HepG2 (cell line): ENCODE measurements around the gene FKBP9. TPM values are rescaled to one million over a fixed set of nuclear protein-coding genes. Genes with fewer than 3 reads are reported as not detected.

Source experiments
- ATRX ChIP-seq: sonication (generic); formaldehyde crosslinking; IDR thresholded peaks from 2 replicates; pipeline ENCODE4 v1.4.0; 2020; ENCODE audit warnings: missing genetic modification reagents, borderline replicate concordance
- CCDC6 ChIP-seq: sonication (generic); formaldehyde crosslinking; IDR thresholded peaks from 2 replicates; pipeline ENCODE4 v1.8.1; 2022; ENCODE audit warnings: mild to moderate bottlenecking, missing genetic modification reagents, moderate library complexity
- CEBPG ChIP-seq: IDR thresholded peaks from 2 replicates; pipeline ENCODE4 v1.6.1; 2016
- HOMEZ ChIP-seq: IDR thresholded peaks from 2 replicates; pipeline ENCODE4 v1.6.1; 2016; ENCODE audit warnings: low read depth
- JUN ChIP-seq: sonication (generic); formaldehyde crosslinking; IDR thresholded peaks from 2 replicates; pipeline ENCODE4 v1.4.0; 2020; ENCODE audit warnings: mild to moderate bottlenecking, missing genetic modification reagents
- MAFG ChIP-seq: sonication (generic); formaldehyde crosslinking; IDR thresholded peaks from 2 replicates; pipeline ENCODE4 v1.5.1; 2020; ENCODE audit warnings: mild to moderate bottlenecking, missing genetic modification reagents
- MLXIP ChIP-seq: sonication (generic); formaldehyde crosslinking; IDR thresholded peaks from 2 replicates; pipeline ENCODE4 v1.9.0; 2021; ENCODE audit warnings: missing genetic modification reagents, borderline replicate concordance
- MZF1 ChIP-seq: sonication (generic); formaldehyde crosslinking; IDR thresholded peaks from 2 replicates; pipeline ENCODE4 v1.8.1; 2023; ENCODE audit warnings: mild to moderate bottlenecking, missing genetic modification reagents, borderline replicate concordance
- NCOR1 ChIP-seq: fragments of 200-600 bp; sonication (generic); IDR thresholded peaks from 2 replicates; pipeline ENCODE4 v1.7.0; 2017; ENCODE audit warnings: antibody characterized with exemption, low read length, borderline replicate concordance
- NKX3-1 ChIP-seq: sonication (generic); formaldehyde crosslinking; IDR thresholded peaks from 2 replicates; pipeline ENCODE4 v1.5.0; 2020; ENCODE audit warnings: missing genetic modification reagents
- NR3C1 ChIP-seq: sonication (generic); formaldehyde crosslinking; IDR thresholded peaks from 2 replicates; pipeline ENCODE4 v1.4.0; 2020; ENCODE audit warnings: missing genetic modification reagents
- RARA ChIP-seq: IDR thresholded peaks from 2 replicates; pipeline ENCODE4 v1.6.1; 2016; ENCODE audit warnings: missing genetic modification reagents, missing compliant biosample characterization
- RBAK ChIP-seq: sonication (generic); formaldehyde crosslinking; IDR thresholded peaks from 2 replicates; pipeline ENCODE4 v1.5.1; 2020; ENCODE audit warnings: mild to moderate bottlenecking, missing genetic modification reagents
- SAP130 ChIP-seq: IDR thresholded peaks from 2 replicates; pipeline ENCODE4 v1.6.1; 2016; ENCODE audit warnings: low read depth
- SMARCE1 ChIP-seq: fragments of 450-650 bp; IDR thresholded peaks from 2 replicates; pipeline ENCODE4 v1.6.1; 2017; ENCODE audit warnings: borderline replicate concordance
- SNAI1 ChIP-seq: sonication (generic); formaldehyde crosslinking; IDR thresholded peaks from 2 replicates; pipeline ENCODE4 v1.5.0; 2020; ENCODE audit warnings: mild to moderate bottlenecking, missing genetic modification reagents, borderline replicate concordance
- SPEN ChIP-seq: sonication (generic); formaldehyde crosslinking; IDR thresholded peaks from 2 replicates; pipeline ENCODE4 v1.5.1; 2020; ENCODE audit warnings: low read depth, mild to moderate bottlenecking, missing genetic modification reagents
- TP53 ChIP-seq: sonication (generic); formaldehyde crosslinking; conservative IDR thresholded peaks from 2 replicates; pipeline ENCODE4 v1.4.0; 2020; ENCODE audit warnings: missing genetic modification reagents
- YEATS2 ChIP-seq: sonication (generic); formaldehyde crosslinking; IDR thresholded peaks from 2 replicates; pipeline ENCODE4 v1.4.0; 2020; ENCODE audit warnings: missing genetic modification reagents, borderline replicate concordance
- ZC3H4 ChIP-seq: sonication (generic); formaldehyde crosslinking; IDR thresholded peaks from 2 replicates; pipeline ENCODE4 v1.4.0; 2020; ENCODE audit warnings: missing genetic modification reagents, borderline replicate concordance
- ZMYM2 ChIP-seq: sonication (generic); formaldehyde crosslinking; IDR thresholded peaks from 2 replicates; pipeline ENCODE4 v1.8.0; 2022; ENCODE audit warnings: mild to moderate bottlenecking, missing genetic modification reagents
- ZNF430 ChIP-seq: sonication (generic); formaldehyde crosslinking; IDR thresholded peaks from 2 replicates; pipeline ENCODE4 v1.9.0; 2021; ENCODE audit warnings: mild to moderate bottlenecking, missing genetic modification reagents
- ZNF7 ChIP-seq: IDR thresholded peaks from 2 replicates; pipeline ENCODE4 v1.6.1; 2016; ENCODE audit warnings: missing biosample characterization, missing genetic modification reagents
- ZNF720 ChIP-seq: sonication (generic); formaldehyde crosslinking; IDR thresholded peaks from 2 replicates; pipeline ENCODE4 v1.4.0; 2020; ENCODE audit warnings: missing genetic modification reagents
- ZNF780A ChIP-seq: sonication (generic); formaldehyde crosslinking; IDR thresholded peaks from 2 replicates; pipeline ENCODE4 v1.8.0; 2022; ENCODE audit warnings: mild to moderate bottlenecking, missing genetic modification reagents, moderate library complexity
- ZNF790 ChIP-seq: sonication (generic); formaldehyde crosslinking; IDR thresholded peaks from 2 replicates; pipeline ENCODE4 v1.8.0; 2022; ENCODE audit warnings: missing genetic modification reagents, mild to moderate bottlenecking, borderline replicate concordance
- ZNF83 ChIP-seq: sonication (generic); formaldehyde crosslinking; IDR thresholded peaks from 2 replicates; pipeline ENCODE4 v1.4.0; 2020; ENCODE audit warnings: missing genetic modification reagents, mild to moderate bottlenecking, borderline replicate concordance
- polyA plus RNA-seq, 8 experiments: library from polyadenylated mRNA; depleted of rRNA in 3 of 8; stranded (reverse) in 7 of 8; unstranded in 1 of 8; fragments of >200 nt; fragmentation: Illumina TruSeq in 4 of 8; extraction: Trizol in 4 of 8; gene quantifications; 2 replicates each; pipeline versions ENCODE4 v1.2.1 to v1.2.3, GENCODE V29; 2011 to 2016; ENCODE audit warnings: low read depth in 4 of 8, missing spikeins in 1 of 8, mixed read lengths in 1 of 8; ENCODE audit not compliant: insufficient read depth in 1 of 8
- total RNA-seq, 5 experiments: library from RNA; depleted of rRNA; stranded (reverse); fragments of >200 nt; fragmentation: Illumina TruSeq; extraction: Trizol; gene quantifications; 2 replicates each; pipeline ENCODE4 v1.2.3, GENCODE V29; 2016; ENCODE audit warnings: low read depth in 1 of 5

FKBP9 gene
- total and polyA plus RNA-seq, 2 of the 13 experiments (the other 11 are each of a cell fraction or from before 2014, with no cell fraction given), result 34.0 to 41.5 TPM

DNA sequence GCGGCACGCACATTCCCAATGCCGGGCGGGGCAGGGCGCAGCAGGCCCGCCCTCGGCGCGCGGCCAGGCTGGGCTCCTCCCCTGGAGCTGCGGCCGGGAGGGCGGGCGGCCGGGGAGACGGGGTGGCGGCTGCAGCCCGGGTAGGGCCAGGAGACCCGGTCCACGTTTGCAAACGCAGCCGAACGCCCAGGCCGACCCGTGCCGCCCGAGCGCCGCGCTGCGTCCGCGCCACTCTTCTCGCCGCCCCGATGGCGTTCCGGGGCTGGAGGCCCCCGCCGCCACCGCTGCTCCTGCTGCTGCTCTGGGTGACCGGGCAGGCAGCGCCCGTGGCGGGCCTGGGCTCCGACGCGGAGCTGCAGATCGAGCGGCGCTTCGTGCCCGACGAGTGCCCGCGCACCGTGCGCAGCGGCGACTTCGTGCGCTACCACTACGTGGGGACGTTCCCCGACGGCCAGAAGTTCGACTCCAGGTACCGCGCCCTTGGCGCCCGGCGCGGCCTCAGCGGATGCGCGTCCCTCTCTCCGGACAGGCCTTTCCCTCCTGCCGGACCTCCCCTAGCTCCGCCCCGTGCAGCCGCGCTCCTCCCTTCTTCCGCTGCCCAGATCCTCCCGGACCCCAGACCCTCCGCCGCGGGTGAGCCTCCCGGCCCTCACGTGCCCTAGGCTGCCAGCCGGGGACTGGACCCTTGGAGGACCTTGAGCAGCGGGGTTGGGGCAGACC, at the start of gene FKBP9 (continued):
- TF ChIP-seq JUN (CRISPR knock-in tag) (peak; percentile 25; the same call in 1 of the 2 replicates), ZMYM2 (peak; percentile 88), ZC3H4 (CRISPR knock-in tag) (no peak), ZNF790 (no peak; the same call in 1 of the 2 replicates), MZF1 (CRISPR knock-in tag) (no peak), ZNF7 (CRISPR knock-in tag) (no peak), SMARCE1 (no peak), NR3C1 (no peak), TP53 (no peak), MAFG (CRISPR knock-in tag) (no peak), HOMEZ (CRISPR knock-in tag) (0 out of 2 replicates have a peak, but pooled peaks have one; percentile 31), RARA (peak; percentile 30; the same call in 1 of the 2 replicates), ZNF780A (CRISPR knock-in tag) (peak; percentile 67; the same call in 1 of the 2 replicates), CCDC6 (CRISPR knock-in tag) (peak; percentile 97), NCOR1 (no peak), ZNF720 (no peak), SPEN (peak; percentile 78), YEATS2 (CRISPR knock-in tag) (peak; percentile 42; the same call in 1 of the 2 replicates), ZNF83 (CRISPR knock-in tag) (peak; percentile 93), CEBPG (CRISPR knock-in tag) (no peak), ZNF430 (CRISPR knock-in tag) (peak; percentile 80; the same call in 1 of the 2 replicates), RBAK (no peak), MLXIP (no peak), NKX3-1 (CRISPR knock-in tag) (no peak), SAP130 (CRISPR knock-in tag) (peak; percentile 70), SNAI1 (CRISPR knock-in tag) (no peak), ATRX (no peak)
